MCF 10A (cell line): ENCODE data around the gene SHPK. TPM values are rescaled to one million over a fixed set of nuclear protein-coding genes. Genes with fewer than 3 reads are reported as not detected.

Experiments
- BruUV-seq: library from RNA; stranded (reverse); fragments of 400-500 nt; replicated peaks from 2 replicates; lab custom pipeline; 2021; lab: Mats Ljungman, UMichigan
- CTCF ChIA-PET: fragments of 300-600 bp; sonication (Branson Sonifier 250); formaldehyde crosslinking; extraction: SDS; loops from one replicate; lab custom pipeline; 2021; ENCODE audit warnings: antibody characterized with exemption, inconsistent platforms; lab: Yijun Ruan, JAX
- POLR2A ChIA-PET: fragments of 300-600, 350-650 bp; sonication (Branson Sonifier 250); formaldehyde crosslinking; extraction: SDS; loops from one replicate; lab custom pipeline; 2020; ENCODE audit warnings: antibody characterized with exemption, inconsistent platforms; lab: Yijun Ruan, JAX
- DNase-seq: peaks from one replicate; pipeline ENCODE4 v3.0.0-alpha.2; 2018; ENCODE audit not compliant: unreplicated experiment
- H3K27ac Mint-ChIP-seq: one replicate; pipeline ENCODE4 v1.8.0; 2022; ENCODE audit warnings: mild to moderate bottlenecking, low read depth, mixed read lengths; ENCODE audit not compliant: unreplicated experiment
- H3K27me3 Mint-ChIP-seq: one replicate; pipeline ENCODE4 v1.8.0; 2022; ENCODE audit warnings: mixed read lengths; ENCODE audit not compliant: insufficient read depth, unreplicated experiment
- H3K36me3 Mint-ChIP-seq: one replicate; pipeline ENCODE4 v1.8.0; 2022; ENCODE audit warnings: mild to moderate bottlenecking, moderate library complexity, mixed read lengths; ENCODE audit not compliant: insufficient read depth, unreplicated experiment
- H3K4me1 Mint-ChIP-seq: one replicate; pipeline ENCODE4 v1.8.0; 2022; ENCODE audit warnings: mixed read lengths; ENCODE audit not compliant: insufficient read depth, unreplicated experiment
- H3K4me3 Mint-ChIP-seq: one replicate; pipeline ENCODE4 v1.8.0; 2022; ENCODE audit warnings: mild to moderate bottlenecking, moderate library complexity, mixed read lengths; ENCODE audit not compliant: unreplicated experiment
- H3K9me3 Mint-ChIP-seq: one replicate; pipeline ENCODE4 v1.8.0; 2022; ENCODE audit warnings: mixed read lengths; ENCODE audit not compliant: unreplicated experiment
- intact Hi-C: fragments of 100-400 bp; cut with micrococcal nuclease; formaldehyde crosslinking; loops from 2 replicates; pipeline ENCODE4 v1.14.1; 2022
- total RNA-seq: library from RNA; stranded (reverse); gene quantifications from 2 replicates; pipeline ENCODE4 v1.2.3, GENCODE V29; 2022
- TF ChIP-seq, protein P1 (sequence below): fragments of 200-600 bp; IDR thresholded peaks from one replicate; pipeline ENCODE4 v1.8.0; 2022; ENCODE audit warnings: antibody characterized with exemption, mild to moderate bottlenecking; ENCODE audit not compliant: unreplicated experiment

SHPK gene
- total RNA-seq, 1 experiment from 2014 or later = 6.3 TPM

DNA sequence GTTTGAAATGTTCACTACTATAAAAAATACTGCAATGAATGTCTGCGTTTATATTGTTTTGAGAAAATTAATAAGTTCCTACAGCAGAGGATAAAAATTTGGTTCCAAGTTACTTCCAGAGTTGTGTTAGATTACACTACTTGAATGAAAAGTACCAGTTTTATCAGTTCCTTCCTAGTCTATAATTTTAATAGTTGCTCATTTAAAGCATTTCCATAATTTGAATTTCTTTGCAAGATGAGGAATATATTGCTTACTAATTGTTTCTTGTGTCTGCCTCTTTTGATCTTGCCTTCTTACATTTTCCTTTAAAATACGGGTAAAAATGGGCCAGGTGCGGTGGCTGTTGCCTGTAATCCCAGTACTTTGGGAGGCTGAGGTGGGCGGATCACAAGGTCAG is 36.5 kb upstream of the SHPK start:
- Mint-ChIP-seq H3K4me1 (peaks cover 5% of the 10 kb centered on the region), H3K27ac (no peak overlapping the region), H3K9me3 (no peaks in the 10 kb centered on the region), H3K36me3 (peaks cover 19% of the 10 kb centered on the region), H3K4me3 (no peak overlapping the region), H3K27me3 (no peaks in the 10 kb centered on the region)
- DNase-seq = no peak
- ChIA-PET CTCF (interaction anchor here (2.8 kb wide), 1 partner anchor 10 kb away, joined by 9 read pairs; no protein-coding TSS in a partner anchor), POLR2A (no interaction called here)
- TF ChIP-seq, protein P1, sequence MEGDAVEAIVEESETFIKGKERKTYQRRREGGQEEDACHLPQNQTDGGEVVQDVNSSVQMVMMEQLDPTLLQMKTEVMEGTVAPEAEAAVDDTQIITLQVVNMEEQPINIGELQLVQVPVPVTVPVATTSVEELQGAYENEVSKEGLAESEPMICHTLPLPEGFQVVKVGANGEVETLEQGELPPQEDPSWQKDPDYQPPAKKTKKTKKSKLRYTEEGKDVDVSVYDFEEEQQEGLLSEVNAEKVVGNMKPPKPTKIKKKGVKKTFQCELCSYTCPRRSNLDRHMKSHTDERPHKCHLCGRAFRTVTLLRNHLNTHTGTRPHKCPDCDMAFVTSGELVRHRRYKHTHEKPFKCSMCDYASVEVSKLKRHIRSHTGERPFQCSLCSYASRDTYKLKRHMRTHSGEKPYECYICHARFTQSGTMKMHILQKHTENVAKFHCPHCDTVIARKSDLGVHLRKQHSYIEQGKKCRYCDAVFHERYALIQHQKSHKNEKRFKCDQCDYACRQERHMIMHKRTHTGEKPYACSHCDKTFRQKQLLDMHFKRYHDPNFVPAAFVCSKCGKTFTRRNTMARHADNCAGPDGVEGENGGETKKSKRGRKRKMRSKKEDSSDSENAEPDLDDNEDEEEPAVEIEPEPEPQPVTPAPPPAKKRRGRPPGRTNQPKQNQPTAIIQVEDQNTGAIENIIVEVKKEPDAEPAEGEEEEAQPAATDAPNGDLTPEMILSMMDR = no peak
- BruUV-seq = no TSS peak
- intact Hi-C loops = no loop called here

DNA sequence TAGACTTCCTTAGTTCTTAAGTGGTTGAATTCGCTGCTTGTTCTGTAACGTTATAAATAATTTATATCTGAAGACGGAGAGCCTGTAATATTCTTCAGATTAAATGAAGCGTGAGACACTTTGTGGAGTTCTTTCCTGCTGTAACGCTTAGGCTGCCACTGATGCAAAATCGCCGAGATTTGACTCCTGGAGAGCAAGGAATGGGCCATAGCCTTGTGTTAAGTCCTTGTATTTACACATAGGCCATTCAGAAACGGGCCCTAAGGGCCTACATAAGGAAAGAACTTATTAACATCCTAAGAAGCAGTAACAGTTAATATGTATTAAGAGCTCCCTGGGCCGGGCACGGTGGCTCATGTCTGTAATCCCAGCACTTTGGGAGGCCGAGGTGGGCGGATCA is 33.5 kb upstream of the SHPK start:
- DNase-seq = no peak
- H3K27me3 Mint-ChIP-seq = no peaks in the 10 kb centered on the region
- ChIA-PET POLR2A (interaction anchor here (0.7 to 3.8 kb wide), 5 partner anchors 9 to 778 kb away, joined by 3 to 36 read pairs (median 17); partner anchors contain the start of genes CTNS, P2RX5 and SHPK), CTCF (no interaction called here)
- peaks cover 15% of the 10 kb centered on the region for H3K4me1 Mint-ChIP-seq
- no TSS peak for BruUV-seq
- peaks cover 42% of the 10 kb centered on the region for H3K36me3 Mint-ChIP-seq
- intact Hi-C loops = no loop called here
- peak overlapping the region; percentile 97 for H3K27ac Mint-ChIP-seq
- H3K4me3 Mint-ChIP-seq = peak overlapping the region; percentile 94
- TF ChIP-seq, protein P1 = no peak
- H3K9me3 Mint-ChIP-seq = no peaks in the 10 kb centered on the region

DNA sequence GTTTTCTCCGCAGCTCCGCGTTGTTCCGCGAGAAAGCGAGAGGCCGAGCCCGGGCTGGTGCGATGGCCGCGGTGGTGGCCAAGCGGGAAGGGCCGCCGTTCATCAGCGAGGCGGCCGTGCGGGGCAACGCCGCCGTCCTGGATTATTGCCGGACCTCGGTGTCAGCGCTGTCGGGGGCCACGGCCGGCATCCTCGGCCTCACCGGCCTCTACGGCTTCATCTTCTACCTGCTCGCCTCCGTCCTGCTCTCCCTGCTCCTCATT is 33.0 kb upstream of the SHPK start:
- POLR2A ChIA-PET = interaction anchor here (0.8 to 3.8 kb wide), 5 partner anchors 9 to 32 kb away, joined by 3 to 36 read pairs (median 17); partner anchors contain the start of genes CTNS, P2RX5 and SHPK
- Mint-ChIP-seq H3K27ac (peak overlapping the region; percentile 97), H3K9me3 (no peaks in the 10 kb centered on the region), H3K36me3 (peaks cover 42% of the 10 kb centered on the region), H3K27me3 (no peaks in the 10 kb centered on the region), H3K4me3 (peak overlapping the region; percentile 94), H3K4me1 (peaks cover 15% of the 10 kb centered on the region)
- TSS peak; percentile 92 for BruUV-seq
- intact Hi-C loops = no loop called here
- DNase-seq = no peak
- TF ChIP-seq, protein P1 = no peak
- CTCF ChIA-PET = interaction anchor here (0.7 kb wide), 1 partner anchor 9 kb away, joined by 3 read pairs; no protein-coding TSS in a partner anchor

- BruUV-seq = no TSS peak
- Mint-ChIP-seq H3K36me3 (peaks cover 42% of the 10 kb centered on the region), H3K4me3 (peak within 1 kb of the TSS; percentile 94), H3K4me1 (peaks cover 15% of the 10 kb centered on the region), H3K27ac (peak within 1 kb of the TSS; percentile 97), H3K9me3 (no peaks in the 10 kb centered on the region), H3K27me3 (no peaks in the 10 kb centered on the region)
- intact Hi-C loops = no loop called here
- CTCF ChIA-PET = interaction anchor here (0.7 kb wide), 1 partner anchor 10 kb away, joined by 3 read pairs; no protein-coding TSS in a partner anchor
- POLR2A ChIA-PET = interaction anchor here (0.8 to 3.8 kb wide), 12 partner anchors 9 to 619 kb away, joined by 3 to 36 read pairs (median 10); partner anchors contain the start of genes ASPA, CTNS, HASPIN and P2RX5
- TF ChIP-seq, protein P1 = no peak
- DNase-seq = peak; percentile 97
Measured at GRCh38 chr17:3668279-3669084, 32.4 kb upstream of the SHPK start, which contains the start of the genes EMC6 and TAX1BP3. Gene EMC6 (plus strand): TSS chr17:3668812. CDS start chr17:3669147, 335 bp downstream. Gene TAX1BP3 (minus strand): TSS chr17:3668578. CDS start chr17:3668526, 52 bp downstream.
